WERI-Rb-1 (cell line): ENCODE measurements around the gene CPXM1.
"Not testable (repeated sequence)": the region's sequence is repeated elsewhere in the genome, so short reads cannot be mapped to it uniquely, and the experiment has no call there.

Experiments used
- DNase-seq: peaks from one replicate; pipeline ENCODE4 v3.0.0-alpha.2; 2020
- H3K27ac ChIP-seq: fragments of 250-450 bp; sonication (Bioruptor Pico); 2 replicates; pipeline ENCODE4 v1.5.1; 2020; ENCODE audit warnings: mild to moderate bottlenecking, moderate library complexity
- H3K27me3 ChIP-seq: fragments of 250-450 bp; sonication (Bioruptor Pico); 2 replicates; pipeline ENCODE4 v1.5.1; 2021; ENCODE audit warnings: mild to moderate bottlenecking, low read depth, moderate library complexity; ENCODE audit not compliant: insufficient read depth, severe bottlenecking
- H3K36me3 ChIP-seq: fragments of 250-450 bp; sonication (Bioruptor Pico); 2 replicates; pipeline ENCODE4 v1.5.1; 2020; ENCODE audit warnings: mild to moderate bottlenecking, moderate library complexity
- H3K4me3 ChIP-seq: 2 replicates; pipeline ENCODE4 v1.5.1; 2011; ENCODE audit warnings: low read depth, mild to moderate bottlenecking, control low read depth, low read length
- H3K9me3 ChIP-seq: fragments of 250-450 bp; sonication (Bioruptor Pico); 2 replicates; pipeline ENCODE4 v1.5.1; 2021; ENCODE audit warnings: mild to moderate bottlenecking, moderate library complexity; ENCODE audit not compliant: severe bottlenecking
- CTCF ChIP-seq: IDR thresholded peaks from 2 replicates; pipeline ENCODE4 v1.5.1; 2011; ENCODE audit warnings: low read depth, mild to moderate bottlenecking, control low read depth, inconsistent platforms, low read length

Gene CPXM1

GRCh38 chr20:2815242-2815900 is 14.9 kb upstream of the CPXM1 start:
- Histone ChIP-seq H3K36me3 (no peaks in the 10 kb centered on the region), H3K27me3 (no peaks in the 10 kb centered on the region), H3K4me3 (peak overlapping the region; percentile 4; the same call in 1 of the 2 replicates), H3K9me3 (peaks cover 10% of the 10 kb centered on the region), H3K27ac (peak overlapping the region; percentile 74)
- no peak for DNase-seq
- TF ChIP-seq CTCF: no peak

- Histone ChIP-seq H3K27me3 (no peaks in the 10 kb centered on the region), H3K27ac (peak within 1 kb of the TSS; percentile 74)
- DNase-seq: peak; percentile 91
Observed at GRCh38 chr20:2814587-2815051, 14.2 kb upstream of the CPXM1 start, which contains the start of gene C20orf141. C20orf141 (plus strand) TSS chr20:2814987; CDS start chr20:2815185, 198 bp downstream.

GRCh38 chr20:2814076-2814475 is 13.6 kb upstream of the CPXM1 start:
- no peak for DNase-seq
- Histone ChIP-seq H3K27me3 (no peaks in the 10 kb centered on the region), H3K27ac (peak overlapping the region; percentile 74), H3K4me3 (peak overlapping the region; percentile 5), H3K9me3 (peaks cover 15% of the 10 kb centered on the region), H3K36me3 (no peaks in the 10 kb centered on the region)
- no peak for TF ChIP-seq CTCF

More at GRCh38 chr20:2814587-2815051, 14.2 kb upstream of the CPXM1 start, which contains the start of gene C20orf141:
- peaks cover 11% of the 10 kb centered on the region for H3K9me3 ChIP-seq
- peak within 1 kb of the TSS; percentile 5 for H3K4me3 ChIP-seq
- H3K36me3 ChIP-seq: no peaks in the 10 kb centered on the region
- no peak for TF ChIP-seq CTCF

GRCh38 chr20:2812189-2812588 is 11.8 kb upstream of the CPXM1 start:
- H3K36me3 ChIP-seq: no peaks in the 10 kb centered on the region
- no peak overlapping the region for H3K4me3 ChIP-seq

GRCh38 chr20:2809690-2810089 is 9.3 kb upstream of the CPXM1 start:
- no peak overlapping the region for H3K4me3 ChIP-seq
- DNase-seq: no peak
- TF ChIP-seq CTCF: no peak
- no peaks in the 10 kb centered on the region for H3K36me3 ChIP-seq
- peaks cover 15% of the 10 kb centered on the region for H3K9me3 ChIP-seq
- H3K27ac ChIP-seq: no peak overlapping the region; the same call in 1 of the 2 replicates
- no peaks in the 10 kb centered on the region for H3K27me3 ChIP-seq

More at GRCh38 chr20:2812189-2812588, 11.8 kb upstream of the CPXM1 start:
- Histone ChIP-seq H3K9me3 (peaks cover 15% of the 10 kb centered on the region), H3K27ac (no peak overlapping the region), H3K27me3 (no peaks in the 10 kb centered on the region)
- TF ChIP-seq CTCF: no peak
- no peak for DNase-seq

- not testable (repeated sequence) for H3K27me3 ChIP-seq, H3K27ac ChIP-seq, H3K36me3 ChIP-seq, DNase-seq, H3K4me3 ChIP-seq
- peaks cover 15% of the 10 kb centered on the region for H3K9me3 ChIP-seq
Observed at GRCh38 chr20:2807929-2808328, 7.5 kb upstream of the CPXM1 start.
